Colonic mucosa (tissue), 4 donors: ENCODE results near the gene LNPK. TPM values are rescaled to one million over a fixed set of nuclear protein-coding genes. Genes with fewer than 3 reads are reported as not detected.
"Not testable (repeated sequence)": the region's sequence is repeated elsewhere in the genome, so short reads cannot be mapped to it uniquely, and the experiment has no call there.

Experiments
- DNase-seq: peaks from one replicate; pipeline ENCODE4 v3.0.0-alpha.2; 2020
- H3K27ac ChIP-seq: fragments of 200-600 bp; one replicate; pipeline ENCODE4 v1.8.0; 2021
- H3K27me3 ChIP-seq: fragments of 200-600 bp; one replicate; pipeline ENCODE4 v1.8.0; 2021
- H3K36me3 ChIP-seq: fragments of 200-600 bp; one replicate; pipeline ENCODE4 v1.8.0; 2021
- H3K4me1 ChIP-seq: fragments of 200-600 bp; one replicate; pipeline ENCODE4 v1.8.0; 2021; ENCODE audit warnings: mild to moderate bottlenecking
- H3K4me3 ChIP-seq: fragments of 200-600 bp; one replicate; pipeline ENCODE4 v1.8.0; 2021
- H3K9ac ChIP-seq, 2 donors: one replicate each; pipeline ENCODE4 v1.7.0; 2013; ENCODE audit warnings: control low read depth in 2 of 2, low read depth in 2 of 2, low read length in 2 of 2
- H3K9me3 ChIP-seq: fragments of 200-600 bp; one replicate; pipeline ENCODE4 v1.8.0; 2021
- intact Hi-C: fragments of 100-400 bp; cut with DNase I; formaldehyde crosslinking; loops from one replicate; pipeline ENCODE4 v1.14.1; 2022
- total RNA-seq, 2 donors: library from RNA; stranded (reverse); fragmentation: NEBNext Ultra II Directional in 1 of 2; extraction: Animal tissue kit (Norgen Biotek cat#: 25700) in 1 of 2; gene quantifications; one replicate each; pipeline ENCODE4 v1.2.1, GENCODE V29; 2021
- TF ChIP-seq, protein P1 (sequence below): fragments of 200-600 bp; IDR thresholded peaks from one replicate; pipeline ENCODE4 v1.8.0; 2022; ENCODE audit warnings: antibody characterized with exemption, mild to moderate bottlenecking
- donor health status: healthy.
- donor health status: DM: no; HTN: no; CAD: no.
- donor health status: DM: no; HTN: no; CAD: no.

Gene LNPK
- total RNA-seq, 2 donors from 2014 or later: 38.5 to 48.4 TPM

DNA sequence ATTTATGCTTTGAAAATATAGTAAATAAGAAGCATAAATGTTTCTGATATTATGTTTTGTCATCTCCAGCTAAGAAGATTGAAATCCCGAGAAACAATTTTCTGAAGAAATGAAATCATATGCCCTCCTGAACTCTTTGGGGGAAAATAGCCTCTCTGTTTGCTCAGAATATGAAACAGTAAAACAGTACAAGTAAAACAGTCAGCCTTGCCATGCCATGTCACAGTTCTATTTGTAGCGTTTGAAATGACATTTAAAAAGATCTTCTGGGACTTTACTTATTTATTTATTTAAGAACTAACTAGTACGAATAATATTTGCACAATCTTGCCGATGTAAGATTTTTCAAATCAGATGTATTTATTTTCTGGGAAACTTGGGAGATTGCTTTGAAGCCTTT lies 98.0 kb downstream of the LNPK start:
- Histone ChIP-seq H3K9me3 (no peaks in the 10 kb centered on the region), H3K9ac (no peak overlapping the region), H3K27me3 (no peaks in the 10 kb centered on the region), H3K36me3 (no peaks in the 10 kb centered on the region), H3K27ac (no peak overlapping the region), H3K4me1 (no peaks in the 10 kb centered on the region), H3K4me3 (no peak overlapping the region)
- no peak for DNase-seq
- TF ChIP-seq, protein P1, sequence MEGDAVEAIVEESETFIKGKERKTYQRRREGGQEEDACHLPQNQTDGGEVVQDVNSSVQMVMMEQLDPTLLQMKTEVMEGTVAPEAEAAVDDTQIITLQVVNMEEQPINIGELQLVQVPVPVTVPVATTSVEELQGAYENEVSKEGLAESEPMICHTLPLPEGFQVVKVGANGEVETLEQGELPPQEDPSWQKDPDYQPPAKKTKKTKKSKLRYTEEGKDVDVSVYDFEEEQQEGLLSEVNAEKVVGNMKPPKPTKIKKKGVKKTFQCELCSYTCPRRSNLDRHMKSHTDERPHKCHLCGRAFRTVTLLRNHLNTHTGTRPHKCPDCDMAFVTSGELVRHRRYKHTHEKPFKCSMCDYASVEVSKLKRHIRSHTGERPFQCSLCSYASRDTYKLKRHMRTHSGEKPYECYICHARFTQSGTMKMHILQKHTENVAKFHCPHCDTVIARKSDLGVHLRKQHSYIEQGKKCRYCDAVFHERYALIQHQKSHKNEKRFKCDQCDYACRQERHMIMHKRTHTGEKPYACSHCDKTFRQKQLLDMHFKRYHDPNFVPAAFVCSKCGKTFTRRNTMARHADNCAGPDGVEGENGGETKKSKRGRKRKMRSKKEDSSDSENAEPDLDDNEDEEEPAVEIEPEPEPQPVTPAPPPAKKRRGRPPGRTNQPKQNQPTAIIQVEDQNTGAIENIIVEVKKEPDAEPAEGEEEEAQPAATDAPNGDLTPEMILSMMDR: no peak
- intact Hi-C loops: no loop called here

DNA sequence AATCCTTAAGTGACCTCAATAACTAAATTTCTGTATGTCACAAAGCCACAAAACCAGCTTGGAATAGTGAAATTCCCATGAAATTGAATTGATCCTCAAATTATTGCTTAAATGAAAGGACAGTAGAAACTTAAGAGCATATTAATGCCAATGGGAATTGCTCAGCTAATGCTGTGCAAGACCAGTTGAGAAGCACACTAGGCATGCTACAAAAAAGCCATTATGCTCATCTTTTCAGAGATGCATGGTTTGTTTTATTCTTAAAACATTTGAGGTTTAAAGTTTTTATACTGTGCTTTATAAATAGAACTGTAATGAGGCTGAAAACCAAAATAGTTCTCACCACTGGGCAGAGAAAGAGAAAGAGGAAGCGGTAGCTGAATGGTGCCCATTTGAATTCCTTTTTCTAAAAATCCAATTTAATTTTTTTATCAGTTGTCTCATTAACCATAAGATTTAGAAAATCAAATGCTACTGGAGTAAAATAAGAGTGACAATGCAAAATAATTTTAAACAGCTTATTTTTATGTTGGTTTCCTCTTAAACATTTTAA lies 98.6 kb downstream of the LNPK start:
- intact Hi-C loops: no loop called here
- no peak overlapping the region for H3K4me3 ChIP-seq
- H3K9ac ChIP-seq: no peak overlapping the region
- DNase-seq: no peak
- H3K9me3 ChIP-seq: no peaks in the 10 kb centered on the region
- no peaks in the 10 kb centered on the region for H3K27me3 ChIP-seq
- TF ChIP-seq, protein P1: no peak
- H3K36me3 ChIP-seq: no peaks in the 10 kb centered on the region
- no peak overlapping the region for H3K27ac ChIP-seq
- no peaks in the 10 kb centered on the region for H3K4me1 ChIP-seq

DNA sequence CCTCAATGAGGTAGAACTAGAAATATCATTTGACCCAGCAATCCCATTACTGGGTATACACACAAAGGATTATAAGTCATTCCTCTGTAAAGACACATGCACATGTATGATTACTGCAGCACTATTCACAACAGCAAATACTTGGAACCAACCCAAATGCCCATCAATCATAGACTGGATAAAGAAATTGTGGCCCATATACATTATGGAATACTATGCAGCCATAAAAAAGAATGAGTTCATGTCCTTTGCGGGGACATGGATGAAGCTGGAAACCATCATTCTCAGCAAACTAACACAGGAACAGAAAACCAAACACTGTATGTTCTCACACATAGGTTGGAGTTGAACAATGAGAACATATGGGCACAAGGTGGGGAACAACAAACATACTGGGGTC lies 106.1 kb downstream of the LNPK start:
- H3K27me3 ChIP-seq, H3K9ac ChIP-seq, H3K27ac ChIP-seq, DNase-seq, H3K36me3 ChIP-seq, H3K4me3 ChIP-seq, intact Hi-C loops, H3K9me3 ChIP-seq, H3K4me1 ChIP-seq: not testable (repeated sequence)

DNA sequence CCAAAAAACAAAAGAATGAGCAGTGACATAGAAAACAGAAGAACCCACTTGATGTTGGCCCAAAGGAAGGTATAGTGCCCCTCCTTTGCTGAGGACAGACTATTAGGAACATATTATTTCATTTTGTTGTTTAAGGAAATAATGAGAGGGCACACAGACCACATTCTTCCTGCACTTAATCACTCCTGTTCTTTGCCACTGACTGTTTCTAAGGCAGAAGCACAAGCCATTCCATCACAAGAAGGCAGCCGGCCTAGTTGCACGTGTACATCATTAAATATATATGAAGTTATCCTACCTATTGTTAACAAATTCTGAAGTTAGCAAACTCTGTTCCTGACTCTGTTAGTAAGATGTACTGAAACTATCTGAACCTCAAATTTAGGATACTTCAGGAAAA lies 110.0 kb downstream of the LNPK start:
- intact Hi-C loops: no loop called here
- Histone ChIP-seq H3K4me3 (no peak overlapping the region), H3K27ac (no peak overlapping the region), H3K9ac (no peak overlapping the region), H3K27me3 (no peaks in the 10 kb centered on the region), H3K36me3 (no peaks in the 10 kb centered on the region), H3K4me1 (no peaks in the 10 kb centered on the region), H3K9me3 (no peaks in the 10 kb centered on the region)
- TF ChIP-seq, protein P1: no peak
- DNase-seq: no peak

DNA sequence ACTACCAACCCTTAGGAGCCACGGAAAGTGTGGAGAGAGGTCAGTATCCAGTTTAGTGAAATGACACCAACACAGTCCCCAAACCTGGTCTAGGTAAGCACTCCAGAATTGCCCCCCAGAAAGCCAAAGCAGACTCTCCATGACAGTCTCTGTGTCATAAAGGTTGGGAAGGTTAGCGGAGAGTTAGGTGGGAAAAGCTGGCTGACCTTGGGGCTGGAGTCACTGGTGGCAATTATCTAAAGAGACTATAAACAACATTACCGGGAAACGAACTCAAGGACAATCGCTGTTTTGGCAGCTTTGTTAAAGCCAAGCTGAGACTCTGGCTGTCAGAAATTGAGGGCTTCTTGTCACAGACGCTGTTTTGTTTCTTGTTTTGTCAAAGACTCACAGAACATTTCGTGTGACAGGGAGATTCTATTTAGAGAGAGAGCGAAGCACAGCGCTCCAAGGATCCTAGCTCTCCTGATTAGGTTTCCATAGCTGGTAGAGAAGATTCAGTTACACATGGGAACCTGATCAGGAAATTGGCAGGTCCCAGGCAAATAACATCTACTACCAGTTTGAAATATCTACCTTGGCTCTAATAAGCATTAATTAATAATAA lies 111.3 kb downstream of the LNPK start:
- intact Hi-C loops: no loop called here
- no peaks in the 10 kb centered on the region for H3K9me3 ChIP-seq
- no peaks in the 10 kb centered on the region for H3K27me3 ChIP-seq
- no peaks in the 10 kb centered on the region for H3K36me3 ChIP-seq
- H3K9ac ChIP-seq: no peak overlapping the region
- no peaks in the 10 kb centered on the region for H3K4me1 ChIP-seq
- H3K27ac ChIP-seq: no peak overlapping the region
- DNase-seq: no peak
- TF ChIP-seq, protein P1: no peak
- no peak overlapping the region for H3K4me3 ChIP-seq

DNA sequence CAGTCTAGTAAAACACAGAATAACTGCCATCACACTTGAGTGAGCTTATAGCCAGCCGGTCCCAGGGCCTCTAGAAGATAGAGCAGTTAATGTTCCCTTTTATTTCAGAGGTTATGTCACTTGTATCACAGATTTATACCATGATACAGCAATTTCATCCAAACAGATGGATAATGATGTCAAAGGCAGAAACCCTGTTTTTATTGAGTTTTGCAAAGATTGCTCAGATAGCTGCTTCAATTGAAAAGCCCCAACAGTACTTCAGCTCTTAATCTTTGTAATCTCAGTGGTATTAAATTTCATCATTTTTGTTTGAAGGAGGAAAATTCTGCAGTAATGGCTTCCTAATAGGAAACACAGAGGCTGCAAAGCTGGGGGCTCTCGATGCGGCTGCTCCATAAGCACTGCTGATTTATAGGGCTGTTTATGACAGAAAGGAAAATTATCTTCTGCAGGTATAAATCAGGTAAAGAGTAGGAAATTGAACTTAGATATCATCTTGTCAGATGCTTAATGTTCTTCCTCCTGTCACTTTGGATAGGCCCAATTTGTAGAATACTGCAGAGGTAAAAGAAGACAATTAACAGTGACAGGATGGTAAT lies 112.3 kb downstream of the LNPK start:
- Histone ChIP-seq H3K9ac (no peak overlapping the region), H3K9me3 (no peaks in the 10 kb centered on the region), H3K27ac (no peak overlapping the region), H3K4me3 (no peak overlapping the region), H3K27me3 (no peaks in the 10 kb centered on the region), H3K36me3 (no peaks in the 10 kb centered on the region), H3K4me1 (no peaks in the 10 kb centered on the region)
- intact Hi-C loops: no loop called here
- TF ChIP-seq, protein P1: no peak
- DNase-seq: no peak
